Mesothelial cell of epicardium (in vitro differentiated cells): Measurements from ENCODE around the gene KCNH8. TPM values are rescaled to one million over a fixed set of nuclear protein-coding genes. Genes with fewer than 3 reads are reported as not detected.

Source experiments
- DNase-seq, 2 experiments: peaks; one replicate each; pipeline ENCODE4 v3.0.0; 2021; ENCODE audit warnings: low spot score in 2 of 2; ENCODE audit not compliant: unreplicated experiment in 2 of 2
- H3K27ac Mint-ChIP-seq: 2 replicates; pipeline ENCODE4 v1.8.0; 2021; ENCODE audit warnings: mixed read lengths
- H3K27me3 Mint-ChIP-seq: 2 replicates; pipeline ENCODE4 v1.8.0; 2021; ENCODE audit warnings: low read depth, mixed read lengths
- H3K36me3 Mint-ChIP-seq: 2 replicates; pipeline ENCODE4 v1.8.0; 2021; ENCODE audit warnings: mixed read lengths
- H3K4me1 Mint-ChIP-seq: 2 replicates; pipeline ENCODE4 v1.8.0; 2021; ENCODE audit warnings: mixed read lengths
- H3K4me3 Mint-ChIP-seq: 2 replicates; pipeline ENCODE4 v1.8.0; 2021; ENCODE audit warnings: mild to moderate bottlenecking, moderate library complexity, mixed read lengths
- H3K9me3 Mint-ChIP-seq: 2 replicates; pipeline ENCODE4 v1.8.0; 2021; ENCODE audit warnings: mixed read lengths
- total RNA-seq: library from RNA; stranded (reverse); gene quantifications from 3 replicates; pipeline ENCODE4 v1.2.1, GENCODE V29; 2021
- TF ChIP-seq, protein P1 (sequence below): fragments of 200-600 bp; sonication (generic); IDR thresholded peaks from one replicate; pipeline ENCODE4 v1.5.0; 2021; ENCODE audit warnings: antibody characterized with exemption; ENCODE audit not compliant: unreplicated experiment

KCNH8 gene
- total RNA-seq, 1 donor from 2014 or later = 1.6 TPM

DNA sequence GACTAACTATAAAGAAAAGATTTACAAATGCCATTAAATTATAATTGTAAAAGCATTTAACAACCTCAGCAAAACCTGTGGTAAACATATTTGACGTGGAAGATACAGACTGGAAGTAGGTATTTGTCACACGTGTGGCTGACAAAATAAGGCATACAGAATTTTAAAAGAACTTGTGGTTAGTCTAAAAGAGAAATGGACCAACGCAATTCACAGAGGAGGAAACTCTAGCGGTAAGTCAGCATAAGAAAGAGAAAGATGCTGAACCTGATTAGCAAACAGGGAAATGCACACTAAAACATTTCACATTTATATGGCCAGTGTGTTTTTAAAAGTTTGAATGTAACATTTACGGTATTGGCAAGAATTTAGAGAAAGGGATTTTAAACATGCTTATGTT, 35.3 kb downstream of the KCNH8 start:
- TF ChIP-seq, protein P1, sequence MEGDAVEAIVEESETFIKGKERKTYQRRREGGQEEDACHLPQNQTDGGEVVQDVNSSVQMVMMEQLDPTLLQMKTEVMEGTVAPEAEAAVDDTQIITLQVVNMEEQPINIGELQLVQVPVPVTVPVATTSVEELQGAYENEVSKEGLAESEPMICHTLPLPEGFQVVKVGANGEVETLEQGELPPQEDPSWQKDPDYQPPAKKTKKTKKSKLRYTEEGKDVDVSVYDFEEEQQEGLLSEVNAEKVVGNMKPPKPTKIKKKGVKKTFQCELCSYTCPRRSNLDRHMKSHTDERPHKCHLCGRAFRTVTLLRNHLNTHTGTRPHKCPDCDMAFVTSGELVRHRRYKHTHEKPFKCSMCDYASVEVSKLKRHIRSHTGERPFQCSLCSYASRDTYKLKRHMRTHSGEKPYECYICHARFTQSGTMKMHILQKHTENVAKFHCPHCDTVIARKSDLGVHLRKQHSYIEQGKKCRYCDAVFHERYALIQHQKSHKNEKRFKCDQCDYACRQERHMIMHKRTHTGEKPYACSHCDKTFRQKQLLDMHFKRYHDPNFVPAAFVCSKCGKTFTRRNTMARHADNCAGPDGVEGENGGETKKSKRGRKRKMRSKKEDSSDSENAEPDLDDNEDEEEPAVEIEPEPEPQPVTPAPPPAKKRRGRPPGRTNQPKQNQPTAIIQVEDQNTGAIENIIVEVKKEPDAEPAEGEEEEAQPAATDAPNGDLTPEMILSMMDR = no peak
- Mint-ChIP-seq H3K27ac (no peak overlapping the region), H3K4me3 (no peak overlapping the region), H3K9me3 (no peaks in the 10 kb centered on the region), H3K36me3 (no peaks in the 10 kb centered on the region), H3K27me3 (no peaks in the 10 kb centered on the region), H3K4me1 (peaks cover 3% of the 10 kb centered on the region)
- no peak for DNase-seq

DNA sequence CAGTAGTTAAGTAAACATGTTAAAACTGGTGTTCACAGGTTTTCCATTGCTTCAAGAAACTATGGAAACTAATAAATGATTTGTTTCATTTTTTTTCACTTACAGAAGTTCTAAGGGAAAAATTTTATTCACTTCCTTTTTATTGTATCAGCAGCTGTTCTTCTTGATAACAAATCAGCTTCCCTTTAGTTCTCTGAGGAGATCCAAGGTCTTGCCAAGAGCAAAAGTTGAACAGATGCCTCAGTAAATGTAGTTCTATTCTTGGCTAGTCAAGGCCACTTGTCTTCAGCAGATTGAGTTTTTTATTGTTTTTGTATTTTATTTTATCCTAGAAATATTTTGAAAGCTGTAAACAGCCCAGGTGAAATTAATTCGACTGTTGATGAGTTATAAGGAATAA, 41.8 kb downstream of the KCNH8 start:
- H3K27ac Mint-ChIP-seq = no peak overlapping the region
- H3K36me3 Mint-ChIP-seq = no peaks in the 10 kb centered on the region
- no peaks in the 10 kb centered on the region for H3K4me1 Mint-ChIP-seq
- H3K4me3 Mint-ChIP-seq = no peak overlapping the region
- DNase-seq = no peak
- no peaks in the 10 kb centered on the region for H3K27me3 Mint-ChIP-seq
- TF ChIP-seq, protein P1 = no peak
- H3K9me3 Mint-ChIP-seq = no peaks in the 10 kb centered on the region

DNA sequence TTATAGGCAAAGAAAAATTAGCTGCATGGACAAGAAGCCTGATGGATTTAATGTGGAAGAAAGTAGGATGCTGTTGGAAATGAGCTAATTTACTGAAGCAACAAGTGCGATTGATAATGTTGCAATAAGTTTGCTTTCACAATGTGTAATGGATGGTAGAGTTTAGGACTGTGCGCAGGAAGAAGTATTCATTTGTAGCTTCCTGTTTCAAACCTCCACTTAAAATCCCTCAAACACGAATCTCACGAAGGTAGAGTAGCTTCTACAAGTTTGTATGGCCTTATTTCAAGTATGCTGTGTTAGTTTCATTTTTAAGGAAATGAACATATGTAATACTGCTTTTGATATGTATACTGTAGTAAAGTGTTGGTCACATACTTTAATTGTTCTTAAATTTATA, 42.3 kb downstream of the KCNH8 start:
- TF ChIP-seq, protein P1 = no peak
- Mint-ChIP-seq H3K27me3 (no peaks in the 10 kb centered on the region), H3K4me3 (no peak overlapping the region), H3K4me1 (no peaks in the 10 kb centered on the region), H3K36me3 (no peaks in the 10 kb centered on the region), H3K27ac (no peak overlapping the region), H3K9me3 (no peaks in the 10 kb centered on the region)
- DNase-seq = no peak

DNA sequence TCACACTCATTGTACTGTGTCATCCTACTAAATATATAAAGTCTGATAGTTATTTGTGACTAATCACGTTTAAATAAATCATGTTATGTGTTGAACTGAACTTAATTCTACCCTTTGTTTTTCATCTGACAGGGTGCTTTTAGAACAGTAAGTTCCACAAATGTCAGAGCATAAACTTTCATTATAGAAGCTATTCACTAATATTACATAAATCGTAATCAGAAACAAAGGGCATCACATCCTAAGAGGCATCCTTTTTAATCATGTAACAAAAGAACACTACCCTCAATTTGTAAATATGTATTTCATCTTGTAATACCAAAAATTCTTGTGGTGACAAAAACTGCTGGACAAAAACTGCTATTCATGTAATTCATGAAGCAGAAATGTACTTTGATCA, 50.8 kb downstream of the KCNH8 start:
- TF ChIP-seq, protein P1 = no peak
- H3K27me3 Mint-ChIP-seq = no peaks in the 10 kb centered on the region
- H3K4me3 Mint-ChIP-seq = no peak overlapping the region
- H3K4me1 Mint-ChIP-seq = peaks cover 5% of the 10 kb centered on the region
- H3K36me3 Mint-ChIP-seq = no peaks in the 10 kb centered on the region
- H3K27ac Mint-ChIP-seq = no peak overlapping the region
- no peak for DNase-seq
- no peaks in the 10 kb centered on the region for H3K9me3 Mint-ChIP-seq

DNA sequence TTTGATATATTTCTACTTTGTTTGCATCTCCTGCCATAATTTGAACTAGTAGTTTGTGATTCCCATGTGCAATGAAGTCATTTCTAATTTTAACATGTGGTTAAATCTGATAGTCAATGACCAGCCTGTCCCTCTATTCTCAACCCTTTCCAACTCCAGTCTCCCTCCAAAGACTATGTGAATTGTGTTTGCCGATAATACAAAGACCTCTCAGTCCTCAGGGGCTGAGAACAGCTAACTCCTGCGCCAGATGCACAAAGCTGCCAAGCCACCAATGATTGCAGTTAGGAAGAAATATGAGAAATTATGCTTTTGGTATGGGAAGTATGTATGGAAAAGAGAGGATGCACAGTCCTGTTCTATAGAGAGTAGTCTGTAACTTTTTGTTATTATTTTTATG, 54.0 kb downstream of the KCNH8 start:
- no peaks in the 10 kb centered on the region for H3K9me3 Mint-ChIP-seq
- no peak overlapping the region for H3K4me3 Mint-ChIP-seq
- no peaks in the 10 kb centered on the region for H3K27me3 Mint-ChIP-seq
- H3K27ac Mint-ChIP-seq = no peak overlapping the region
- peaks cover 14% of the 10 kb centered on the region for H3K4me1 Mint-ChIP-seq
- no peak for DNase-seq
- TF ChIP-seq, protein P1 = no peak
- no peaks in the 10 kb centered on the region for H3K36me3 Mint-ChIP-seq

DNA sequence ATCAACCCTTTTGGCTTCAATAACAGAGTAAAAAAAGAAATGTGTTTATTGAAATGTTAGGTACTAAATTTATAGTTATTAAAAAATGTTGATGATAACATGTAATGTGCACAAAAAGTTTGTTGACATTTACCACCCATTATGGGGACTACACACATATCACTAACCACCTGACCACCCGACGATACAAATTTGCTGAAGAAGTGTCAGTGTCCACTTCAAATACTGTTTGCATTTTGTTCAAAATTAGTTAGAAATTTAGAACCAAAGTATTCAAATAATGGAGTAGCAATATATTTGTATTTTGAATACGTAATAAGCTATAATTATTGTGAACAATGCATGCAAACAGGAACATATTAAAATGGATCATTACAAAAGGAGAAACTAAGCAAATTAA, 54.4 kb downstream of the KCNH8 start:
- Mint-ChIP-seq H3K4me1 (peaks cover 14% of the 10 kb centered on the region), H3K9me3 (no peaks in the 10 kb centered on the region), H3K4me3 (no peak overlapping the region), H3K36me3 (no peaks in the 10 kb centered on the region), H3K27ac (no peak overlapping the region), H3K27me3 (no peaks in the 10 kb centered on the region)
- DNase-seq = no peak
- TF ChIP-seq, protein P1 = no peak
